Measurements from ENCODE around the gene STARD6.
"Not testable (repeated sequence)": the region's sequence is repeated elsewhere in the genome, so short reads cannot be mapped to it uniquely, and the experiment has no call there.

The STARD6 gene, protein sequence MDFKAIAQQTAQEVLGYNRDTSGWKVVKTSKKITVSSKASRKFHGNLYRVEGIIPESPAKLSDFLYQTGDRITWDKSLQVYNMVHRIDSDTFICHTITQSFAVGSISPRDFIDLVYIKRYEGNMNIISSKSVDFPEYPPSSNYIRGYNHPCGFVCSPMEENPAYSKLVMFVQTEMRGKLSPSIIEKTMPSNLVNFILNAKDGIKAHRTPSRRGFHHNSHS

DNA sequence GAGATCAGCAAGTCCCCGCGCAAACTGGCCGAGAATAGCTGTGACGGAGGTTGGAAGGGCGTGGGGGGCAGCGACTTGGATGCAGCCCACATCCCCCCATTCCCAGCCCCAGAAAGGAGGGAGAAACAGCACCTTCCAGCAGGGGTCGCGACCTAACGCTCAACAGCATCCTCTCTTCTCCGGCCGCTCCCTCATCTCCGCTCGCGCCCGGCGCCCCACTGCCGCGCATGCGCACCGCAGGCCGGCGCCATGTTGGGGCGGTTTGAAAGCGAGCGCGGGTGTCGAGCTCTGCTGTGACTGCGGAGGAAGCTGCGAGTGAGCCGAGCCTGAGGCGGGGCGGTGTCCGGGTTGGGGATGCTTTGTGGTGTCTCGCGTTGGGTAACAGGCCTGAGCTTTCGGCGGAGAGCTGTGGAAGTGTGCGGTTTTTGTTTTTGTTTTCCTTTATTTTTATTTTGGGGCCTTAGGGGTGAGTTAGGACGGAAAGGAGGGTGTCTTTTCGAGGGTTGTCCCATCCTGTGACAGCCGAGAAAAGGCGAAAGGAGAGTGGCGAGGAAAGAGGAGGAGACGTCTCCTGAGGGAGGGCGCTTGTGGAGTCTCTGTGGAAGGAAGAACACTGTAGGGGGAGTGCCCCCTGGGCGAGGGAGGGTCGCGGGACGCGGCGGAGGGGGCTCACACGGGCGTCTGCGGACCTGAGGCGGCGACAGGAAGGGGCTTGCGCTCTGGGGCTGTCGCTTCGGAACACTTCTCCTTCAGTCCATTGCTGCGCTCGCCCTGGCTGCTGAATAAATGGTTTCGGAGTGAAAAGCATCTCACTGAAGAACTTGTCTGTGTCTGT is at the start of gene STARD6, which contains the start of gene C18orf54:
Gene STARD6 (minus strand): TSS at position 199 of the 835 bp plus-strand sequence. CDS start 3,285 bp downstream, outside the sequence.
Gene C18orf54 (plus strand): TSS at position 247 of the 835 bp plus-strand sequence. CDS start 2,667 bp downstream, outside the sequence.
- DNase-seq (ENCODE audit: low read depth): peak; percentile 76

DNA sequence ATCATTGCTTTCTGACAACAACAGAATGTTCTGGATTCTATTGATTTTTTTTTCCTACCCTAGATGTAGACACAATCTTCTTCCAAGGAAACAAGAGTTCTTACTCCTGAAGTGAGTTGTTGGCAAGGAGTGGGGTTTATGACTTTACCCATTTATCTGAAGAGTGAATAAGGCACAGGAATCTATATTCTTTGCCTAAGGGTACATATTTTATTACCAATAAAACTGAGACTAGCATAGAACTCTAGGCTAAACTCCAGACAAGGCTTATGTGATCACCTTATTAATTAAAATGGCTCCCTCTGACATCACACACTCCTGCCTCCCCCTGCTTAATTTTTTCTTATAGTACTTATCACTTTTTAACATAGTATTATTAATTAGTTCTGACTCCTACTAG is 47.6 kb upstream of the STARD6 start:
- no peak for DNase-seq (ENCODE audit: low read depth)

DNA sequence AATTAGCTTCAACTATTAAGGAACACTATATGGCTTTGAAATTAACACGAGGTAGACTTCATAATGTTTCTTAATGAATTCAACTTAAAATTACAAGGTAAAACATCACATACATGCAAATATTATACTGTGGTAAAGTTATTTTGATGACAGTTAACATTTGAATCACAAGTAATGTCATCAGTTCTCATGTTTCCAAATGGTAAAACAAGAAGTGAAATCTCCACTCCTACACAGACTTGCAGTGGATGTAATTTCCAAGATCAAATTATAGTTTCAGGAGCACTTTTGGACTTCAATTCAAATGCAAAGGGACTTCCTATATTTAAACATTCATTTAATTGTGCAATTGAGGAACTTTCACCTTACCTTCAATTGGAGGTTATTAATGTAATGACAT is 39.1 kb upstream of the STARD6 start:
- DNase-seq (ENCODE audit: low read depth): no peak

DNA sequence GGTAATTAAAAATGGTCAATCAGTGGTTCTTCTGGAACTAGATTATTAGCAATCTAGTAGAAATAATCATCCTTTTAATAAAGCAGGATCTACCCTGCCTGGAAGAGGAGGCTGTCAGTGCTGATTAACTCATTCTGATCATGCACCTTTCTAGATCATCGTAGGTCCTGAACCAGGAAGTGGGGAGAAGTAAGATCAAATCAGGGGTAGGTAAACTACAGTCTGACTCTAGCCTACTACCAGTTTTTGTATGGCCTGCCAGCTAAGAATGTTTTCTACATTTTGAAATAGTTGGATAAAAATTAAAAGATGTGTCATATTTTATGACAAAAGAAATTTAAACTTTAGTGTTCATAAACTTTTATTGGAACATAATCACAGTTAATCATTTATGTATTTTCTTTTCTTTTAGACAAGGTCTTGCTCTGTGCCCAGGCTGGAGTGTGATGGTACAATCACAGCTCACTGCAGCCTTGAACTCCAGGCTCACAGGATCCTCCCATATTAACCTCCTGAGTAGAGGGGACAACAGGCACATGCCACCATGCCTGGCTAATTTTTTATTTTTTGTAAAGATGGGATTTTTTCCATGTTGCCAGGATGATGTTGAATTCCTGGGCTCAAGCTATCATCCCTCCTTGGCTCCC is 36.1 kb upstream of the STARD6 start:
- no peak for DNase-seq (ENCODE audit: low read depth)

DNA sequence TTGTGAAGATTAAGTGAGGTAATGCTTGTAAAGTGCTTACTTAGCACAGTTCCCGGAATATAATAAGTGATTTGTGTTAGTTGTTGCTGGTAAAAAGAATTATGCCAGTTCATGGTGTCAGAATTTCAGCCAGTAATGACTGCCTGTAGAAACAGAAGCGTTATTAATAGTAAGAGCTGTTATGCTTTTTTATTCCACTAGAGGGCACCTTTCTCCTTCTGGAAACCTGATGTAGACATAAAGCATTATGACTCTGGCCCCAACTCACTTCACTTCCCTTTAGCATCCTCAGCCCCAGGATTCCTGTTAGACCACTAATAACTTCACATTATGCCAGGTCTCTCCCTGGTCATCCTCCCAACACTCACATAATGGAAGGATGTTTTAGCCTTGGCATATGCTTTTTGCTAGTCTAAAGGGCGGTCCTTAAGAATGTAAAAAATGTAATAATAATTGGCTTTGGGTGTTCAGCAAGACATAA is 34.9 kb upstream of the STARD6 start:
- peak; percentile 22 for DNase-seq (ENCODE audit: low read depth)

DNA sequence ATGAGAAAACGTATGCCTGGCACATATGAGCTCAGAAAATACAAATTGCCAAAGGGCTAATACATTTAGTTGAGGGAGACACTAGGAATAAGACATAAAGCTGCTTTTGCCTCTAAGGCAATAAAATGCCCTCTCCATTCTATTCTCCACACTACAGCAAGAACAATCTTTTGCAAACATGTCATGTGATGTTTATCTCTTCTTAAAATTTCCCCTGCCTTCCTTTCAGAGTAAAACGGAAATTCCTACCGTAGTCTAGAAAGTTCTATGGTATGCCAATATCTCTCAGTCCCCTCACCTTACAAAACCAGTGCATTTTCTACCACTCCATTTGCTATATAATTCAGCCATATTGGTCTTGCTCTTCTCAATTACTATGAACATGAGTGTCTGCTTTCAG is 33.2 kb upstream of the STARD6 start:
- no peak for DNase-seq (ENCODE audit: low read depth)

DNA sequence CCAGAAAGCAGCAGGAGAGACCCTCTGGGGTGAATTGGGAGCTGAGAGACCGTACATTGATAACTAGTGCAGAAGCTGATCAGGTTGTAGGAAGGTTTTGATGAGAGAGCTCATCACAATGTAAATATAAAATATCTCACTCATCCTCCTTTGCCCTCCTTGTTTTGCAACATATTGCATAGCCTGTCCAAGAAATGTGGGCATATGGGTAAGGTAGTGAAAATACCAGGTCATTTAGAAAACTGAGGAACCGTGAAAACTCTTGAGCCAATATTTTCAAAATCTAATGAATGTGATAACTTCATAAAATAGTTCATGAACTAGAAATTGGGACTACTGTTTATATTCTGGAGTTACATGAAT is 31.5 kb upstream of the STARD6 start:
- DNase-seq (ENCODE audit: low read depth): no peak

DNA sequence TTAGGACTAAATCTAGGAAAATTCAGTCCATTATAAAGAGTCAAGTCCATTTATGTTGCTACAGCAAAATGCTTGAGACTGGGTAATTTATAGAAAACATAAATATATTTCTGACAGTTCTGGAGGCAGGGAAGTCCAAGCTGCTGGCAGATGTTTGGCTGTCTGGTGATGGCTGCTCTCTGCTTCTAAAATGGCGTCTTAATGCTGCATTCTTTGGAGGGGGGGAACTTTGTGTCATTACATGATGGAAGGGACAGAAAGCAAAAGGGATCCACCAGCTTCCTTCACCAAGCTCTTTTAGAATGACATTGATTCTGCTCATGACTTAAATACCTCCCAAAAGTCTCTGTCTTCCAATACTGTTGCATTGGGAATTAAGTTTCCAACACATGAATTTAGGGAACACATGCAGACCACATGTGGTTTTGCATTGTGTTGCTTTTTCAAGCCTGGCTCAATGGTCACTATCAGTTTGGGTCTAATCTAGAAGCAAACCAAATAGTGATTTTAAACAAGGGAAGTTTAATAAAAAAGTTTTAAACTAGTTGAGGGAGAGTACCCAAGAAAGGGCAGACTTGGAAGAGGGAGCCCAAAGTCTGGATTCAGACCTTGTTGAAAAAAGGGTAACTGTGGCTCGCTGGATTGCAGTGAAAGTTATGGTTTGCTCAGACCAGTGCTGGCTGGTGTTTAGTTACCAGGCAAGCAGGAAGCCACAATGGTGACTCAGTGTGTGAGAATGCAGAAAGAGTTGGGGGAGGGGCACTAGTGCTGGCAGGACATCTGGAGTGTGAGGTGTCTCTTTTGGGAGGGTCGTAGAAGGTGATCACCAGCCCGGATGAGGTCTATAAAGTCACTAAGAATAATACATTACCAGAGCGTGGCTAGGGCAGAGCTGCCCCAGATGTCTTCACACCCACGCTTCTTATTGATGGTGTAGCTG is 30.8 kb upstream of the STARD6 start:
- peak; percentile 17 for DNase-seq (ENCODE audit: low read depth)

DNA sequence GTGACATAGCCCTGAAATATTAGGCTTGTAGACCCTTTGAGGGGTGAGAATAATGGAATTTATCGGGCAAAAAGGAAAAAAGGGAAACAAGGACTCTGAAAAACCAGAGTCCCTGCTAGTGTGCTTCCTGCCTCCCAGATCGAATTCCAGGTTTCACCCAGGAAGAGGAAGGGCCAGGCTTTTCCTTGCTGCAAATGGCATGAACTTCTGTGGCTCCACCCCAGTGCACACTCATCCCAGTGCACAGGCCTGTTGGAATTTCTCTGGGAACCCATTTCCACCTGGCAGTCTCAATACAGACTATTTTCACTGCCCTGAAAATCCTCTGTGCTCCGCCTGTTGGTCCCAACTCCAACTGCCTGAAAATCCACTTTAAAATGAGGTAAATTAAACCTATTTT is 30.0 kb upstream of the STARD6 start:
- DNase-seq (ENCODE audit: low read depth): no peak

DNA sequence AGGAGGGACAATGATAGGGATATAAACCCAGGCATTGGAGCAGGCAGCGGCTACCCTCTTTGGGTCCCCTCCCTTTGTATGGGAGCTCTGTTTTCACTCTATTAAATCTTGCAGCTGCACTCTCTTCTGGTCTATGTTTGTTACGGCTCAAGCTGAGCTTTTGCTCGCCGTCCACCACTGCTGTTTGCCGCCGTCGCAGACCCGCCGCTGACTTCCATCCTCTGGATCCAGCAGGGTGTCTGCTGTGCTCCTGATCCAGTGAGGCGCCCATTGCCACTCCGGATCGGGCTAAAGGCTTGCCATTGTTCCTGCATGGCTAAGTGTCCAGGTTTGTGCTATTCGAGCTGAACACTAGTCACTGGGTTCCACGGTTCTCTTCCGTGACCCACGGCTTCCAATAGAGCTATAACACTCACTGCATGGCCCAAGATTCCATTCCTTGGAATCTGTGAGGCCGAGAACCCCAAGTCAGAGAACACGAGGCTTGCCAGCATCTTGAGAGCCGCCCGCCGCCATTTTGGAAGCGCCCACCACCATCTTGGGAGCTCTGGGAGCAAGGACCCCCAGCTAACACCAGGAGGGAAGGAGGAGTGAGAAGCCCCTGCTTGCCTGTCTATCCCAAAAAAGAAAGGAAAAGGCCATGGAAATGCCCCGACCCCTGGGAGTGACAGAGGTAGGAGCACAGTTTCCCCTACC is 29.3 kb upstream of the STARD6 start:
- not testable (repeated sequence) for DNase-seq (ENCODE audit: low read depth)

DNA sequence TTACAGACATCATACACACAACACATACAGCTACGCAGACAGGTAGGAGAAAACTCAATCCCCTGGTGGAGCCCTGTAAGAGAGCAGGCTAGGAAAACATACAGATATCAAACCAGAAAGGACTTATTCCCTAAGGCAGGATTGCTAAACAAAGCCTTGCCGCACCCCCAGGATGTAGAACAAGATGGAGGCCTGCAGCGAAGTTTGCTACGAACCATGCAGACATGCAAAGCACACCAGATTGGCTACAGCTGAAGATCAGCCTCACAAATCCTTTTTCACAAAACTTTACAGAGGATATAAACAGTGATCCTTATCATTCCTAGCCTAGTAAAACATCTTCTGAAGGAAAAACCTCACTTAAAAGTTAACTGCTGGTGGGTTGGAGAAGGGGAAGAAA is 28.4 kb upstream of the STARD6 start:
- DNase-seq (ENCODE audit: low read depth): no peak

DNA sequence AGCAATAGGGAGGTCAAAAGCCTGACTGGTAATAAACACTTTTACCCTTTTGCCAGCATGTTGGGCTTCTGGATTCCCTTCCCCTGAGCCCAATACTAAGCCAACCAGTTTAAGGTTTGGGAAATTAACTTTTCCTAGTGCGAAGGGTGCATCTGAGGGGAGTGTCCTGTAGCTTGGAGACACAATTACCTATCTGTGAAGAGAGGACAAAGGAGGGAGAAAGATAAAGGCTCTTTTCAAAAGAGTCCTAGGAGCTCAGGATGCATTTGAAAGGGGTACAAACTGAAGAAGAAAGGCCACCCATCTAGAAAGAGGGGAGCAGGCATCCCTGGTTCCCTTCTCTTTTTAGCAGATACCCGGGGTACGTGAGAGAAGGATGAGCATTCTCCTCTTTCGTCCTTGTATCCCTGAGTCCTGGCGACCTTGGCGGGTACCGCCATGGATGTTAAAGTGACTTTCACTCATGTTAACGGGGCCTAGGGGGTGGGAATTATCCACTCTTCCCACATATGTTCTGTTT is 25.1 kb upstream of the STARD6 start:
- DNase-seq (ENCODE audit: low read depth): no peak

DNA sequence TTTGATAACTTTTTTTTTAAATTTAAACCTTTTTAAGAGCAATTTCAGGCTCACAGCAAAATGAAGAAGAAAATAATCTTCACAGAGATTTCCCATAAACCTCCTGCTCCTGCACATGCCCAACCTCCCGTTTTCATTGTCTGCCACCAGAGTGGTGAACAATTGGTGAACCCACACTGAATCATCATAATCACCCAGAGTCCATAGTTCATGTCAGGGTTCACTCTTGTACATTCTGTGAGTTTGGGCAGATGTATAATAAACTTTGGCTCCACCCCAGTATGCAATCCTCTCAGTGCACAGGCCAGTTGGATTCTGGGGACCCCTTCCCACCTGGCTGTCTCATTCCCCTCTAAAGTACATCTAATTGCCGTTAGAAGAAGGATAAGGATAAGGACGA is 24.4 kb upstream of the STARD6 start:
- DNase-seq (ENCODE audit: low read depth): no peak

DNA sequence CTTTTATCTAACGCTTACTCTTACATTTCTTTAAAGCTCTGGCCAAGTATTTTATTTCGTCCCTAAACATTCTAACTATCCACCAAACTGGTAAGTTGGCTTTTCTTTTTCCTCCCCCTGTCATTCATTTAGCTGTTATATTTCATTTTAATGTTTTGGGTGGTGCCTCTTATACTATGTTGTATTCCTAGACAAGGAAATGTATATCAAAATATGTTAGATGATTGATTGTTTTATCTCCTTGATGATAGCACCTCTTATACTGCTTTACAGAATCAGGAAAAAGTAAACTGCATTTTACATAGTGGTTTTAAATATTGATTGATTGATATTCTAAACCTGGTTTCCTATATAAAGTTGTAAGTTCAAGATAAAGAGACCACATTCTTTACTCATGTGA is 24.0 kb upstream of the STARD6 start:
- DNase-seq (ENCODE audit: low read depth): no peak

DNA sequence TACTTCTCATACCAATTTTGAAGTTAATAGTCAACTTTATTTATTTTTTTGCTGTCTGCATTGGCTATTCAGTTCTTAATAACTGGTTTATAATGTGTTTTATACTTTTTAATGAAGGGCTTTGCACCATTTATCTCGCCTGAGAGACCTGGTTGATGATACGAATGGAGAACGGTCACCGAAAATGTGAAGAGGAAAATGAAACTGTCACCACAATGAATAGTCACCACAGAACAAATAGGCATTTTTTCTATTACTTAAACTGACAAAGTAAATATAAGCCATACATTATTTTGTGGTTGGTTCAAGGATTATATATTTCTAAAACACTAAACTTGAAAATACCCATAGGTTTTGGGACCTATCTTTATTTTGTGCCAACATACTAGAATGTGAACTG is 20.4 kb upstream of the STARD6 start:
- DNase-seq (ENCODE audit: low read depth): no peak

DNA sequence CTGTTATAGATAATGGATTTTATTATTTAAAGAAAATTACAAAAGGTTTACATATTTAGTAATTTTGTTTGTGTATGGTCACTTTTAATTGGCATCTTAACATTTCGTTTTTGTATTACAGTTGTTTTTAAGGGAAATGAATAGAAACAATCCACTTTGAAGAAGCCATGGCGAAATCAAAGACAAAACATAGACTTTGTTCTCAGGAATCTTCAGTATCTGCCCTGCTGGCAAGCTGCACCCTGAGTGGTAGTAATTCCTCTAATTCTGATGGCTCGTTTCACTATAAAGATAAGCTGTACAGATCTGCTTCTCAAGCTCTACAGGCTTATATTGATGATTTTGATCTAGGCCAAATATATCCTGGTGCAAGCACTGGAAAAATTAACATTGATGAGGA is 2.7 kb upstream of the STARD6 start:
- no peak for DNase-seq (ENCODE audit: low read depth)

DNA sequence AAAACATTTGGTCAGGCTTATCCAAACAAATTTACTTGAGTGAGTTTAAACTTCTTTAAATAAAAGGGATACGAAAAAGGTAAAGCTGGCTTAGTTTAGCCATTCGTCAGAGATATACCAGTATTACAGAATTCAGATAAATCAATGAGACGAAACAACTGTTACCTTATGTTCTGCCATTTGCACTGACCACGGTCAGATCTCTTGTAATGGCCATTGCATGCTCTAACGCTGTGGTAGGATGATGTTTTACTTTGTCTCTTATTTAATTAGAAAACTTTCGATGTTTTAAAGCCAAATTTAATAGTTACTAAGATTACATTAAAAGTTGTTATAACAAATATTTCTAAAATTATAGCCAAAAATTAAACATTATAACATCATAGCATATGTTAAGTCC is 1.6 kb upstream of the STARD6 start:
- DNase-seq (ENCODE audit: low read depth): no peak

DNA sequence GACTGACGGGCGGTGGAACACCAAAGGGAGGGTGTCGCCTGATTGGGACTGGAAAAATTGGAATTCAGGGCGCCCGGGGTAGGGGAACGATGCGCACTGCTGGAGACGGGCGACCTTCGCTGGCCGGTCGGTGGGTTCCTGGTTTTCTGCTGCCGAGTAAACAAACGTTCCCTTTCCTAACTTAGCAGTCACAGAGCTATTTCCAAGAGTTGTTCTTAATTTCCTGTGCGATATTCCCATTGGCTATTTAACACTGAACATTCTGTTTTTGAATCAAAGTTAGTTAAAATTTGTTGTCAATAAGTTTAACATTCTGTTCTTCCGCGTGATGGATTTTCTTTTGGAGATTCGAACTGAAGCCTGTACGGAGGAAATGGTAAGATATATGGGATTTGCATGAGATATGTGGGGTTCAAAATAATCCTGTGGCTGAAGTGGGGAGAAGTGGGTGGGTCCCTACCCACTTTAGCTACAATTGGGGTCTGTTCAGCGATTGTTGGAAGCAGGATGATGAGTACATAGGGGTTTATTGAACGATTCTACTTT is 910 bp upstream of the STARD6 start:
- DNase-seq (ENCODE audit: low read depth): no peak

DNA sequence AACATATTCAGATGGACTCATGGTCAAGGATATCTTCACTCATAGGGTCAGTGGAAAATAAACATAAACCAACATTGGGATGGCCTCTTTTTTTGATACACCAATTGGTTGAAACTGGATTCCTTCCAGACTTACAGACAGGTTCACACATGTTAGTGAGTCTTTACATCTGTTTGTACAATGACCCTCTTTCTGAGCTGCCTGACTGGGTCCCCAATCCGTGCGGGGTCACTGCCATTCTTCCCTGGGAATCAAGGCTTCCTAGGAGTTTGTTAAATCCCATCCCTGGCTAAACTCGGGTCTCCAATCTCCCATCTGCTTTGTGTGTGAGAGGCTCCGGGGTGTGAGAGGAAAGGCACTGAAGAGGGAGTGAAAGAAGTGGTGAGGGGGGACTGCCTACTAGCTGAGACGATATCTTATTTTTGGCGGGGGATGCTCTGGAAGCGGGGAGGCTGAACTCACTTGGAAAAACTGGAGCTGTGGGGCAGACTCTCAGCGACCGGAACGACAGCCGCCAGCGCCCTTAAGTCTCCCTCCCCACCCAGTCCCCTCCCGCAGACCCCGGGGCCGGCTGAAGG is 487 bp downstream of the STARD6 start:
- no peak for DNase-seq (ENCODE audit: low read depth)

DNA sequence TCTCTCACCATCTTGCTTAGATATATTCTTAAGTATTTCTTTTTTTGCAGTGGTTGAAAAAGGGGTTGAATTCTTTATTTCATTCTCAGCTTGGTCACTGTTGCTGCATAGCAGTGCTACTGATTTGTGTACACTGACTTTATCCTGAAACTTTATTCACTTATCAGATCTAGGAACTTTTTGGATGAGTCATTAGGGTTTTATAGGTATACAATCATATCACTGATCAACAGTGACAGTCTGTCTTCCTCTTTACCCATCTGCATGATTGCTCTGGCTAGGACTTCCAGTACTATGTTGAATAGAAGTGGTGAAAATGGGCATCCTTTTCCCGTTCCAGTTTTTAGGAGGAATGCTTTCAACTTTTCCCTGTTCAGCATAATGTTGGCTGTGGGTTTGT is 6.5 kb downstream of the STARD6 start:
- no peak for DNase-seq (ENCODE audit: low read depth)
